GM18907 (cell line): ENCODE measurements around the gene PLGRKT.
A peak's percentile ranks its signal among the peaks of the same experiment; 100 is the strongest.
"Not testable (repeated sequence)": the region's sequence is repeated elsewhere in the genome, so short reads cannot be mapped to it uniquely, and the experiment has no call there.

Source experiments
- ATAC-seq: cut with Tn5 transposase; IDR thresholded peaks from one replicate; pipeline ENCODE4 v1.9.1; 2021; ENCODE audit warnings: mild to moderate bottlenecking, moderate library complexity; ENCODE audit not compliant: unreplicated experiment

PLGRKT gene

GRCh38 chr9:5388026-5388819 is 49.5 kb downstream of the PLGRKT start:
- no peak for ATAC-seq

- no peak for ATAC-seq
These were observed 53.3 kb downstream of the PLGRKT start for GRCh38 chr9:5384436-5384835.

- peak; percentile 63 for ATAC-seq
These were observed 55.2 kb downstream of the PLGRKT start for GRCh38 chr9:5382479-5382878.

DNA sequence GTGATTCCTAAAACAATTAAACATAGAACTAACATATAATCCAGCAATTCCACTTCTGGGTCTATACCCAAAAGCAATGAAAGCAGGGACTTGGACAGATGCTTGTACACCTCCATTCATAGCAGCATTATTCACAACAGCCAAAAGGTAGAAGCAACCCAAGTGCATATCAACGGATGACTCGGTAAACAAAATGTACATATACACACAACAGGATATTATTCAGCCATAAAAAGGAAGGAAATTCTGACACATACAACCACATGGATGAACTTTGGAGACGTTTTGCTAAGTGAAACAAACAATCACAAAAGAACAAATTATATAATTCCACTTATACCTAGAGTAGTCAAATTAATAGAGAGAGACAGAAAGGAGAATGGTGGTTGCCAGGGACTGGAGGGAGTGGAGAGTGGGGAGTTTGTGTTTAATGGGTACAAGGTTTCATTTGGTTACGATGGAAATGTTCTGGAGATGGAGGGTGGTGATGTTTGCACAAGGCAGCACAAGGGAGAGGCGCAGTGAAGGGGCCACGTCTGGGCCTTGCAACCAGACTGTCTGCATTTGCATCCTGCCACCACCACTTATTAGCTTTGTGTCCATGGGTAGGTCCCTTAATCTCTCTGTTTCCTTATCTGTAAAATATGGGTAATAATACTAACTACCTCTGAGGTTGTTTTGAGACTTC is 61.8 kb downstream of the PLGRKT start:
- no peak for ATAC-seq

- peak; percentile 76 for ATAC-seq
These were observed 62.6 kb downstream of the PLGRKT start for GRCh38 chr9:5375091-5375490.

DNA sequence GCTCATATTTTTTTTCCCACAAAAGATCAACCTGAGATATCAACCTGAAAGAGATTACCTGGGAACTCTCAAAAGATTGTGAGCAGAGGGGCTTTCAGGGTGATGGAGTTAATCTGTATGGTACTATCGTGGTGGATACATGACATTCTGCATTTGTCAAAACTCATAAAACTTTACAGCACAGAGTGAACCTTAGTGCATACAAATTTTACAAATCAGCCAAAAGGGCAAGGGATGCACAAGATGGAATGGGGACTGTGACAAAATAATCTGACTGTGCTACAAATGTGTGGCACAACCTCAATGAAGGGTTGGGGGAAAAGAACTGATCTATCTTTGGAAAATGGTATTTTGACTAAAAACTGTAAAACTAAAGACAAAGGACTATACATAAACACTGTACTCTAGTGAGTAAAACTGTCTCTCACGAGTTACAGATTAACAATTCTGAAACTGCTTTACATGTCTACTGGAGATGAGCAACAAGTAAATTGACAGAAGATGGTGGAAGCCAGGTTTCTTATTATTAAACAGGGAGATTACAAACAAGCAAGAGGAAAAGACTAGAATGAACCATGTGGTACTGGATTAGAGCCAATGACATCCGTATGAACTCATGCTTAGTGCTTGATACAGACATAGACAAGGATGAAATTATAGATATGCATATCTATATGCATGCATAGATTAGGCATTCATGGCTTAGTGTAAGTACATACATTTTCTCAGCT is 73.3 kb downstream of the PLGRKT start:
- peak; percentile 96 for ATAC-seq

- no peak for ATAC-seq
These were observed 76.3 kb downstream of the PLGRKT start for GRCh38 chr9:5361326-5362010.

GRCh38 chr9:5360341-5360740 is 77.4 kb downstream of the PLGRKT start:
- ATAC-seq: no peak

- no peak for ATAC-seq
These were observed 80.2 kb downstream of the PLGRKT start for GRCh38 chr9:5357431-5358105.

DNA sequence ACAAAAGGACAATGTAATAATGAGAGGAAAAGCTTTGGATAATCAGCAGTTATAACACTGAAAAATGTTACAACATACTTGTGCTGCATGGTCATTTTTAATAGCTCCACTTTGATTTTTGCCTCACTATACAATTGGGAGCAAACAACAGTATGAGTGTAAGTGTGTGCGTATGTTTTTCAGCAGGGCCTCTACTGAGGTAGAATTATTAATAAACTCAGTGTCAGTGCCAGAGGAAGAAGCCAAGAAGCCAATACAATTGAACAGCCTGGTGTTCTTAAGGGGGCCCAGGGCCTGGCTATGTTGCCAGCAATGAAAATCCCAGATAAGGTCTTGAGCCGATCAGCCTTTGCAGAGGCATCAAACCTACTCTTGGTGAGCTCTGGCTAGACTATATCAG is 81.9 kb downstream of the PLGRKT start:
- ATAC-seq: no peak

DNA sequence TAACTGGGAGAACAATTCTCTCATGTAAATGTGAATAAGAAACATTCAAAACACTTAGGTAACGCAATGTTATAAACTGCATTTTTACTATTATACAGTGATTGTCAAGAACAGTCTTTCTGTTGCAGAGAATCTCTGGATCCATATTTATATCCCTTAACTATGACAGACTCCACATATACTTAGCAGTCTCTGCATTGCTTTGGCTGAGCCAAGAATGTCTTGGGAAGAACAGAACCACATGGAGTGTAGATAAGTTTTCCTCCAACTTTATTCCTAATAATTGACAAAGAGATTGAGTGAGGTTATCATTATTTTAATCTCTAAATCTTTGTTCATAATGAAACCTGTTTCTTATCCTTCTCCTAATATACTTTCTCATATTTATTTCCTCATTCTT is 82.5 kb downstream of the PLGRKT start:
- ATAC-seq: no peak

DNA sequence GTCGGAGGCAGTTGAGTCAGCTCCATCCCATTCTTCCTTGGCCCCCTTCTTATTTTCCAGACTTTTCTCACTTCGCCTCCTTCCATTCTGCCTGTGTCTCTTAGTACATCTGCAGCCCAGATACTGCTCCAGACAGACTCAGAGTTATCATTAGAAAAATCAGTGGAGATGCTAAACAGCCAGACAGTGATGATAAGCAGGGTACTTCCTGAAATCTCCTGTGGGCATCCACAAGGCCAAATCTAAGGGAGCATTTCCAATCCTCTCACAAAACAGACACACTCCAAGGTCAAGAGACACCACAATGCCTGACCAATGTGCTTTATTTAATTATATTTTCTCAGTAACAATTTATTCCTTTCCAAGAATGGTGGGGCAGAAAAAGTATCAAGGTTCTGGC is 83.5 kb downstream of the PLGRKT start:
- no peak for ATAC-seq

DNA sequence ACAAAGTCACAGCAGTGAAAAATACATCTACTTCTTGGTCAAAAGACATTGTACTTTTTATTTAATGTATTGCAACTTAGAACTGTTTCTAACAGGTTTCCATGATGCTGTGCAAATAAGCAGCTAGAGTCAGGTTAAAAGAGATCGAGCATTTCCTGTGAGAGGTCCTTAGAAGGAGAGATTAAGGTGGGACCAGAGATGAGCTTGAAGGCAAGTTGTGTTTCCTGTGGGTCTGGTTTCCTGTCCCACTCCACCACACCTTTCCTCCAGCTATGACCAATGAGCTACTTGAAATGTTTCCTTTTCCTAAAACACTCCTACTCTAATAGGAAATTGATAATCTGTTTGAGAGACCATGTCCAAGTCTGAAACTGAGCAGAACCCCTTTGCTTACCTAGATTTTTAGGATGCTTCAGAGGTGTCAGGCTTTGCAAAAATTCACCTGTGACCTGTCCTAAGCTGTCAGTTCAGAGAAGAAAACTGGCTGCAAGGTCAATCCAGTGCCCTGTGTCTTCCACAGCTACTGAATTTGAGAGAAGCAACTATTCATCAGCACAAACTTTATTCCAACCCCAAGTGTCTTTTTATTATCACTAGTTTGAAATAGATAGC is 85.0 kb downstream of the PLGRKT start:
- ATAC-seq: no peak

- ATAC-seq: peak; percentile 99
These were observed 98.4 kb downstream of the PLGRKT start, which contains the start of gene RLN1 for GRCh38 chr9:5338992-5339981. TSS of gene RLN1 (minus strand) at chr9:5339876. CDS start at chr9:5339746, 130 bp downstream.

DNA sequence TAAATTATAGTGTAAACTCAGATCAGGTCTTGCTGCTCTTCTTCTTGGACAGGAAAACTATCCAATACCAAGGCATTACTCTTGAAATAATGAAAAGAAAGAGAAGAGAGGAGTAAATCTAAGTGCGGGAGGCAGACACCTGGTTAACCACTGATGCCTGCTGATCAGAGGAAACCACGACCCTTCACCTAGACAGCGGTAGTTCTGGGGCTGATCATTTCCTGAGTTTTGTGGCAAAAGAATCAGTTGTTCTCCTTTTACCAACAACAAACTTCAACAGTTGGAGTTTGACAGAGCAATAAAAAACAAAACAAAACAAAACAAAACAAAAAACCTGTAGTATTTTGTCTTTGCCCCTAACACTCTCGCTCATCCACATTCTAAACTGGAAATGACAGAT is 101.0 kb downstream of the PLGRKT start:
- ATAC-seq: no peak

DNA sequence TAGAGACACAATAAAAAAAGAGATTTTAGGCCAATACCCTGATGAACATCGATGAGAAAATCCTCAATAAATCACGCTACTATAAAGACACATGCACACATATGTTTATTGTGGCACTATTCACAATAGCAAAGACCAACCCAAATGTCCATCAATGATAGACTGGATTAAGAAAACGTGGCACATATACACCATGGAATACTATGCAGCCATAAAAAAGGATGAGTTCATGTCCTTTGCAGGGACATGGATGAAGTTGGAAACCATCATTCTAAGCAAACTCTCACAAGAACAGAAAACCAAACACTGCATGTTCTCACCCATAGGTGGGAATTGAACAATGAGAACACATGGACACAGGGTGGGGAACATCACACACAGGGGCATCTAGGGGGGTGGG is 106.4 kb downstream of the PLGRKT start:
- ATAC-seq: not testable (repeated sequence)

DNA sequence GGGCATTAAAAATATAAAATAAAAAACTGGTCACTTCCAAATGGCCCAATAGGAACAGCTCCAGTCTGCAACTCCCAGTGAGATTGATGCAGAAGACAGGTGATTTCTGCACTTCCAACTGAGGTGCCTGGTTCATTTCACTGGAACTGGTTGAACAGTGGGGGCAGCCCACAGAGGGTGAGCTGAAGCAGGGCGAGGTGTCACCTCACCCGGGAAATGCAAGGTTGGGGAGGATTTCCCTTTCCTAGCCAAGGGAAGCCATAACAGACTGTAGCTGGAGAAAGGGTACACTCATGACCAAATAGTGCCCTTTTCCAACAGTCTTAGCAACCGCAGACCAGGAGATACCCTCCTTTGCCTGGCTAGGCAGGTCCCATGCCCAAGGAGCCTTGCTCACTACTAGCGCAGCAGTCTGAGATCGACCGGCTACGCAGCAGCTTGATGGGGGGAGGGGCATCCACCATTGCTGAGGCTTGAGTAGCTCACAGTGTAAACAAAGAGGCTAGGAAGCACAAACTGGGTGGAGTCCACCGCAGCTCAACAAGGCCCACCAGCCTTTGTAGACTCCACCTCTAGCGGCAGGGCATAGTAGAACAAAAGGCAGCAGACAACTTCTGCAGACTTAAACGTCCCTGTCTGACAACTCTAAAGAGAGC is 110.7 kb downstream of the PLGRKT start:
- ATAC-seq: no peak

- ATAC-seq: no peak
These were observed 111.5 kb downstream of the PLGRKT start for GRCh38 chr9:5326187-5326586.
